Measurements from ENCODE around the gene PLEKHD1. TPM values are rescaled to one million over a fixed set of nuclear protein-coding genes. Genes with fewer than 3 reads are reported as not detected.
"Not testable (repeated sequence)": the region's sequence is repeated elsewhere in the genome, so short reads cannot be mapped to it uniquely, and the experiment has no call there.

PLEKHD1 gene
- total and polyA plus RNA-seq, 2 donors (not counting 1 experiment from before 2014, with no cell fraction given), result 0.12 TPM

DNA sequence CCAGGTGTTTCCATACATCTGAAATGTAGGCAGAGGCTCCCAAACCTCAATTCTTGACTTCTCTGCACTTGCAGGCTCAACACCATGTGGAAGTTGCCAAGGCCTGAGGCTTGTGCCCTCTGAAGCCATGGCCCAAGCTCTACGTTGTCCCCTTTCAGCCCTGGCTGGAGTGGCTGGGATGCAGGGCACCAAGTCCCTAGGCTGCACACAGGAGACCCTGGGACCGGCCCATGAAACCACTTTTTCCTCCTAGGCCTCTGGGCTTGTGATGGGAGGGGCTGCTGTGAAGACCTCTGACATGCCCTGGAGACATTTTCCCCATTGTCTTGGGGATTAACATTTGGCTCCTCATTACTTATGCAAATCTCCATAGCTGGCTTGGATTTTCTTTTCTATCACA lies 6.5 kb upstream of the PLEKHD1 start:
- H3K27ac ChIP-seq (ENCODE audit: low read length in 2 of 2); H3K9me3 ChIP-seq (ENCODE audit: control extremely low read depth in 1 of 3, control insufficient read depth in 2 of 3, insufficient read depth in 1 of 3, low read length in 2 of 3); H2AFZ ChIP-seq (ENCODE audit: insufficient read depth, low read depth, low read length, poor library complexity, severe bottlenecking); ATAC-seq (ENCODE audit: low read depth); H3K4me3 Mint-ChIP-seq; H3K4me3 ChIP-seq (ENCODE audit: control extremely low read depth in 1 of 5, extremely low read depth in 1 of 5, insufficient read depth in 1 of 5, low read depth in 2 of 5, low read length in 4 of 5); H3K27ac Mint-ChIP-seq; H3K36me3 ChIP-seq (replicated peaks in 1 of 2; ENCODE audit: control extremely low read depth in 1 of 2, control insufficient read depth in 1 of 2, extremely low read depth in 1 of 2, insufficient read depth in 2 of 2, low read length in 1 of 2); H3K9ac ChIP-seq (ENCODE audit: low read length); POLR2A ChIA-PET; H4K20me1 ChIP-seq (ENCODE audit: control insufficient read depth, insufficient read depth, low read length, poor library complexity, severe bottlenecking); H3K4me1 ChIP-seq (ENCODE audit: control insufficient read depth in 2 of 2, insufficient read depth in 2 of 2, low read length in 2 of 2); H3K9me3 Mint-ChIP-seq (ENCODE audit: insufficient read depth); H3K4me2 ChIP-seq (replicated peaks; ENCODE audit: low read depth, low read length, poor library complexity, severe bottlenecking); DNase-seq; H3K79me2 ChIP-seq (ENCODE audit: control insufficient read depth, insufficient read depth, low read length): not testable (repeated sequence)
- H3K27me3 ChIP-seq (replicated peaks in 1 of 4; ENCODE audit: control extremely low read depth in 1 of 4, control insufficient read depth in 3 of 4, insufficient read depth in 4 of 4, low read length in 3 of 4), result peaks cover 0 to 19% (median 2%) of the 10 kb centered on the region in 4 experiments
- 100% methylated on average over 1 of the region's 2 CpGs for whole genome bisulfite sequencing (ENCODE audit: insufficient coverage)
- intact Hi-C loops (cut with micrococcal nuclease), result loop anchor here (5.0 kb wide), 1 partner anchor 236 kb away; no protein-coding TSS in a partner anchor
- CTCF ChIA-PET, result interaction anchor here (0.6 to 2.0 kb wide), 2 partner anchors 235 to 282 kb away, joined by 4 to 6 read pairs; no protein-coding TSS in a partner anchor
- Mint-ChIP-seq H3K4me1 (peaks cover 11% of the 10 kb centered on the region), H3K27me3 (peaks cover 36% of the 10 kb centered on the region)

DNA sequence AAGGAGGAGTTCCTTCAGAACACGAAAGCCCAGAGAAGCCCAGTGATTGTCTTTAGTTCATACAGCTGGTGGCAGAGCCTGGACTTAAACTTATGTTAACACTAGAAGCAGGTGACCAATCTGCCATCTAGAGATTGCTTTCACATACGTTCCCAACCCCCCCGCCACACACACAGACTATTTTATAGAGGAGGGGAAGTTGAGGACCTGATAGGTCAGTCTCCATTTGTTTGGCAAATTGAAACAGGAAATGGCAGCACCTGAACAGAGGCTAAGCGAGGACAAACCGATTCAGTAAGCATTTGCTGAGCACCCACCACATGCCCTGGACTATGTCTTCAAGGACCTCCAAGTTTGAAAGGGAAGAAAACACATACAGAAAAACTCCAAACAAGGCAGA lies 4.8 kb upstream of the PLEKHD1 start:
- Histone ChIP-seq H3K4me3 (ENCODE audit: control extremely low read depth in 1 of 5, extremely low read depth in 1 of 5, insufficient read depth in 1 of 5, low read depth in 2 of 5, low read length in 4 of 5) (no peak overlapping the region), H3K4me2 (replicated peaks; ENCODE audit: low read depth, low read length, poor library complexity, severe bottlenecking) (no peak overlapping the region), H4K20me1 (ENCODE audit: control insufficient read depth, insufficient read depth, low read length, poor library complexity, severe bottlenecking) (no peaks in the 10 kb centered on the region), H3K9ac (ENCODE audit: low read length) (no peak overlapping the region), H3K36me3 (replicated peaks in 1 of 2; ENCODE audit: control extremely low read depth in 1 of 2, control insufficient read depth in 1 of 2, extremely low read depth in 1 of 2, insufficient read depth in 2 of 2, low read length in 1 of 2) (no peaks in the 10 kb centered on the region), H2AFZ (ENCODE audit: insufficient read depth, low read depth, low read length, poor library complexity, severe bottlenecking) (no peak overlapping the region), H3K4me1 (ENCODE audit: control insufficient read depth in 2 of 2, insufficient read depth in 2 of 2, low read length in 2 of 2) (peaks cover 11% of the 10 kb centered on the region in 2 donors), H3K27ac (ENCODE audit: low read length in 2 of 2) (no peak overlapping the region), H3K9me3 (ENCODE audit: control extremely low read depth in 1 of 3, control insufficient read depth in 2 of 3, insufficient read depth in 1 of 3, low read length in 2 of 3) (peaks cover 0 to 3% (median 0%) of the 10 kb centered on the region in 3 donors), H3K79me2 (ENCODE audit: control insufficient read depth, insufficient read depth, low read length) (no peaks in the 10 kb centered on the region), H3K27me3 (replicated peaks in 1 of 4; ENCODE audit: control extremely low read depth in 1 of 4, control insufficient read depth in 3 of 4, insufficient read depth in 4 of 4, low read length in 3 of 4) (peaks cover 0 to 25% (median 4%) of the 10 kb centered on the region in 4 experiments)
- DNase-seq (no peak), ATAC-seq (ENCODE audit: low read depth) (no peak)
- no peaks in the 10 kb centered on the region for H3K9me3 Mint-ChIP-seq (ENCODE audit: insufficient read depth)
- peaks cover 39% of the 10 kb centered on the region for H3K27me3 Mint-ChIP-seq
- H3K27ac Mint-ChIP-seq, result no peak overlapping the region
- 86% methylated on average over 2 of the region's 5 CpGs for WGBS (ENCODE audit: insufficient coverage)
- intact Hi-C loops (cut with micrococcal nuclease), result loop anchor here (5.0 kb wide), 1 partner anchor 237 kb away; no protein-coding TSS in a partner anchor
- TF ChIP-seq, protein P1, sequence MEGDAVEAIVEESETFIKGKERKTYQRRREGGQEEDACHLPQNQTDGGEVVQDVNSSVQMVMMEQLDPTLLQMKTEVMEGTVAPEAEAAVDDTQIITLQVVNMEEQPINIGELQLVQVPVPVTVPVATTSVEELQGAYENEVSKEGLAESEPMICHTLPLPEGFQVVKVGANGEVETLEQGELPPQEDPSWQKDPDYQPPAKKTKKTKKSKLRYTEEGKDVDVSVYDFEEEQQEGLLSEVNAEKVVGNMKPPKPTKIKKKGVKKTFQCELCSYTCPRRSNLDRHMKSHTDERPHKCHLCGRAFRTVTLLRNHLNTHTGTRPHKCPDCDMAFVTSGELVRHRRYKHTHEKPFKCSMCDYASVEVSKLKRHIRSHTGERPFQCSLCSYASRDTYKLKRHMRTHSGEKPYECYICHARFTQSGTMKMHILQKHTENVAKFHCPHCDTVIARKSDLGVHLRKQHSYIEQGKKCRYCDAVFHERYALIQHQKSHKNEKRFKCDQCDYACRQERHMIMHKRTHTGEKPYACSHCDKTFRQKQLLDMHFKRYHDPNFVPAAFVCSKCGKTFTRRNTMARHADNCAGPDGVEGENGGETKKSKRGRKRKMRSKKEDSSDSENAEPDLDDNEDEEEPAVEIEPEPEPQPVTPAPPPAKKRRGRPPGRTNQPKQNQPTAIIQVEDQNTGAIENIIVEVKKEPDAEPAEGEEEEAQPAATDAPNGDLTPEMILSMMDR (IDR thresholded peaks at IDR 0.05), result no peak
- no peak for TF ChIP-seq EZH2 (IDR thresholded peaks at IDR 0.05; ENCODE audit: borderline replicate concordance, insufficient read depth, low read depth, low read length, poor library complexity, severe bottlenecking)
- ChIA-PET CTCF (interaction anchor here (0.9 to 2.0 kb wide), 2 partner anchors 15 to 237 kb away, joined by 3 to 4 read pairs; no protein-coding TSS in a partner anchor), POLR2A (no interaction called here)
- H3K4me3 Mint-ChIP-seq, result no peak overlapping the region
- peaks cover 18% of the 10 kb centered on the region for H3K4me1 Mint-ChIP-seq

Measured in B cell (primary cell).